Dermis microvascular lymphatic vessel endothelial cell (primary cell): Measurements from ENCODE around the gene DOHH. TPM values are rescaled to one million over a fixed set of nuclear protein-coding genes. Genes with fewer than 3 reads are reported as not detected.
A peak's percentile ranks its signal among the peaks of the same experiment; 100 is the strongest.

Source experiments
- DNase-seq, 2 donors: peaks; one replicate each; pipeline versions ENCODE4 v3.0.0 to v3.0.0-alpha.2; 2010; ENCODE audit warnings: low read depth in 2 of 2
- total RNA-seq: library from RNA; depleted of rRNA; stranded (reverse); fragments of >200 nt; gene quantifications from 2 replicates; pipeline ENCODE4 v1.2.1, GENCODE V29; 2014

Gene DOHH
- total RNA-seq, 1 donor from 2014 or later = 8.6 TPM

GRCh38 chr19:3503036-3503572, 2.6 kb upstream of the DOHH start:
- DNase-seq = no peak

- DNase-seq = no peak
Observed at GRCh38 chr19:3501780-3502179, 1.3 kb upstream of the DOHH start.

GRCh38 chr19:3499738-3500428, 591 bp downstream of the DOHH start:
- no peak for DNase-seq

- no peak for DNase-seq
Observed at GRCh38 chr19:3497757-3498520, 2.5 kb downstream of the DOHH start.

GRCh38 chr19:3496392-3497273, 3.8 kb downstream of the DOHH start:
- DNase-seq = no peak

GRCh38 chr19:3494559-3494958, 5.9 kb downstream of the DOHH start:
- DNase-seq = no peak

- no peak for DNase-seq
Observed at GRCh38 chr19:3494051-3494450, 6.4 kb downstream of the DOHH start.

- no peak for DNase-seq
Observed at GRCh38 chr19:3493651-3494050, 6.8 kb downstream of the DOHH start.

GRCh38 chr19:3492919-3493318, 7.6 kb downstream of the DOHH start:
- no peak for DNase-seq

GRCh38 chr19:3492131-3492839, 8.2 kb downstream of the DOHH start:
- no peak for DNase-seq

- DNase-seq = no peak
Observed at GRCh38 chr19:3491396-3492119, 8.9 kb downstream of the DOHH start.

- no peak for DNase-seq
Observed at GRCh38 chr19:3483226-3483628, 17.2 kb downstream of the DOHH start, which contains the start of gene SMIM44. Gene SMIM44 (minus strand): TSS chr19:3483441. CDS start chr19:3483403, 38 bp downstream.

GRCh38 chr19:3482507-3483225, 17.8 kb downstream of the DOHH start:
- DNase-seq = no peak

- DNase-seq = no peak
Observed at GRCh38 chr19:3481241-3482090, 19.0 kb downstream of the DOHH start.

- DNase-seq = no peak
Observed at GRCh38 chr19:3480383-3481091, 19.9 kb downstream of the DOHH start, which contains the start of gene SMIM24. Gene SMIM24 (minus strand): TSS chr19:3480525. CDS start chr19:3480463, 62 bp downstream.

GRCh38 chr19:3479834-3480215, 20.6 kb downstream of the DOHH start:
- peak in 1 of 2 donors; percentile 14 for DNase-seq

GRCh38 chr19:3479177-3479833, 21.2 kb downstream of the DOHH start:
- DNase-seq = peak in 1 of 2 donors; percentile 19
